GM21619 (cell line): ENCODE data around the gene OAF.

Experiments
- ATAC-seq: cut with Tn5 transposase; IDR thresholded peaks from one replicate; pipeline ENCODE4 v1.9.1; 2021; ENCODE audit not compliant: unreplicated experiment

OAF gene

DNA sequence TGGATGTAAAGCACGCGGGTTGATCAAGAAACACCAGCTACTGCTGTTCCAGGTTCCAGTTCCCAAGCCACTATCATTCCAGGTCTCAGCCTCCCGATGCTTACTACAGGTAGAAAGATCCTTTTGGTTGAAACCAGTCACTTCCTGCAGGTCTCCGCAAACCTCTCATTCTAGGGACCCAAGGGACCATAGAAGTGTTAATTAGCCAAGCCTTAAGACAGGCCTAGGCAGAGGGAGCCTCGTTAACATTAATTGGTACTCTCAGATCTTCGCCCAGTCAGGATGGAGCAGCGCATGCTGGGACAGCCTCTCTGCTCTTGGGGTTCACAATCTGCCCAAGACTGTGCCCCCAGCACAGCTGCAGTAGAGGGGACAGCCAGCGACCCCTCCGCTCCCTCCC lies 11.2 kb upstream of the OAF start:
- no peak for ATAC-seq

DNA sequence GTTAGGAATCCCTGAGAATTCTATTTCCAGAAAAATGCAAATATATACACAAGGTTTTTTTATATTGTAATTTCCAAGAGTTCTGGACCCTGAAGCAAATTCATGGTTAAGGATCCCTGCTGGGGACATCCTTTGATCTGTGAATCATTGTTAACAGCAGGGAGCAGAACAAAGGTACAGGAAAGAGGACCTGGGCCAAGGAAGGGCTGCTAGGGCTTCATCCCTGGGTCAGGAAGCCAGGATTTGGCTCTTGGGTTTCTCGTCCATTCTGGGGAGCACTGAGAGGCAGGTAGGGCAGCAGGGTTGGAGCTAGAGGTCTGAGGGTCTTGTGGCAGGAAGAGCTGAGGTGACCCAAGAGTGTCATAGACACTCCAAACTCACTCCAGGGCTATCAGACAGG lies 10.2 kb upstream of the OAF start:
- no peak for ATAC-seq

DNA sequence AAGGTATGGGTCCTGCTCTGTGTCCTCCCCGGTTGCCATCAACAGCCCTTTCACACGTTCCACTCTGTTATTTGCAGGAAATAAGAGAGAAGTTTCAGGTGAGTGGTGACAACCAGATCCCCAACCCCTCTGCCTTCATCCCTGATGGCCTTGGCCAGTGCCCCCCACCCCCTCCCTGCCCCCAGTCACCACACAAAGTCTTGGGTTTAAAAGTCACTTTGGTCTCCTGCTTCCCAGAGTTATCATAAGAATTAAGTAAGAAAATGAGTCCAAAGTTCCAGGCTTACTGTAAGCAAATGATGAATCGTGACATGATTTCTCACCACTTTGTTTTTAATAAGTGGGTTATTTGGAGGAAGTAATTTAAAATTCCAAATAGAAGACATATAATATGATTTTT lies 9.2 kb upstream of the OAF start:
- ATAC-seq = no peak

DNA sequence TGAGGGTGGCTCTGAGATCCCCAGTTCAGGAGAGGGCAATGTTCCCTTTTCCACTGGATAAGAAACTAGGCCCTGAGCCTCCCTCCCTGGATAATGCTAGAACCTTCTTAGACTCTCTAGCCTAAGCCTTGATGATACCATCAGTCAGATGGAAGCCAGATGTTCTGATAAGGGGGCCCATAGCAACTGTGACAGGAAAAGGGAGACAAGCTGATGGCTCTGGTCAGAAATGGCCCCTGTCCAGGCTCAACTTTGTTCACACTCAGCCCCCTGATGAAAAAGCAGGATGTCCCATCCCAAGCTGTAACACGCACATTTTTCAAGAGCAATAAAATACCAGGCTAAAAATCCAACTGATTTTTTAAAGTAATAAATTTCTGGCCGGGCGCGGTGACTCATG lies 7.2 kb upstream of the OAF start:
- no peak for ATAC-seq

- no peak for ATAC-seq
These were observed 5.2 kb upstream of the OAF start for GRCh38 chr11:120205596-120206161.

GRCh38 chr11:120207512-120207911 lies 3.3 kb upstream of the OAF start:
- no peak for ATAC-seq

- ATAC-seq = no peak
These were observed 2.8 kb upstream of the OAF start for GRCh38 chr11:120208001-120208441.

DNA sequence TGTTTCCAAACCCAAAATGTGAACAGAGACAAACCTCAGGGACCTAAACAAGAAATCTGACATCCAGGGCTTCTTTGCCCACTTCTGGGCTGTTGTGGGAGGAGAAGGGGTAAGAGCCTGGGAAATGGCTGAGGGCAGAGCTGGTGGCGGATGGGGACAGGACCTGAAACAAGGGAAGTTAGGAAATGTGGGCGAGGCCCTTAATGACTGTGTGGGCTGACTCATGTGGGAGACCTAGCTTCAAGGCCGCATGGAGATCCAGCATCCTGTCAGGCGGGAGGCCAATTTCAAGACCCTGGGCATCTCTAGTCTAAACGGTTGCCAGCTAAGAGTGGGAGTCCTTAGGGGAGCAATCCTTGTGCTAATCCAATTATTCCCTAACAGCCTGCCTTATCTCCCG lies 2.1 kb upstream of the OAF start:
- ATAC-seq = no peak

- no peak for ATAC-seq
These were observed 846 bp upstream of the OAF start for GRCh38 chr11:120209746-120210625.

- no peak for ATAC-seq
These were observed 858 bp downstream of the OAF start for GRCh38 chr11:120211522-120212258.

GRCh38 chr11:120212259-120212878 lies 1.5 kb downstream of the OAF start:
- ATAC-seq = no peak

GRCh38 chr11:120212926-120213325 lies 2.1 kb downstream of the OAF start:
- no peak for ATAC-seq

- ATAC-seq = no peak
These were observed 3.7 kb downstream of the OAF start for GRCh38 chr11:120214581-120214980.

DNA sequence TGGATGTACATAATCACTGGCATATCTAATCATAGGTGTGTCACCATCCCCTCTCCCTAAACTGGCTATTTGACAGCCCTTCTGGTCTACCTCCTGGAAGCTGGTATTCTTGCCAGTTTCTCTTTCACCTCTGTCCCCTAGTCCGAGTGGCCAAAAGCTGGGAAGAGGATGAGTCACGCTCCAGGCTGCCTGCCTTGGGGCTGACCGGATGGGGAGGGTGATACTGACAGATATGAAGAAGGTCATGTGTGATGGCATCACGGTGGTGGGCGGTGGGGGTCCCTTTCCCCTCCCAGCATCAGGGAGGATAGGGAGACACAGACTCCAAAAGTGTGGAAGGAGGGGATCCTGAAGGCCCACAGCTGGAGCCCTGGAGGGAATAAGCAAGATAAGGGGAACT lies 4.8 kb downstream of the OAF start:
- ATAC-seq = no peak

GRCh38 chr11:120216426-120217102 lies 5.7 kb downstream of the OAF start:
- no peak for ATAC-seq

GRCh38 chr11:120217526-120217925 lies 6.7 kb downstream of the OAF start:
- ATAC-seq = no peak

GRCh38 chr11:120217941-120218694 lies 7.3 kb downstream of the OAF start:
- ATAC-seq = no peak

DNA sequence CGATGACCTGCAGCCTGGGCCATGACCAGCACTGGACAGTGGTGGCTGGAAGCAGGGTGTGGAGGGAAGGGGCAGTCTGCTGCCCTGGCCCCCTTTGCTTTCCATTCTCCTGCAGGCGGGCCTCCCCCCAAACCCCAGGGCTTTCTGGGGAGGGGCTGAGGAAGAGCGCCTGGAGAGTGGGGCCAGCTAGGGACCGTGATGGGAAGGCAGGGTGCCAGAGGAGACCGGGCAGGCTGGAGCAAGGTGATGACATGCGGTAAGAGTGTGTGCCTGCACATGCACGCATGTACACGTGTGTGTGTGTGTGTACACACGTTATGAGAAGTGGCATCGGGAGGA lies 7.8 kb downstream of the OAF start:
- no peak for ATAC-seq

- no peak for ATAC-seq
These were observed 8.6 kb downstream of the OAF start for GRCh38 chr11:120219232-120219937.
